Measurements from ENCODE around the gene TGM2.
"Not testable (repeated sequence)": the region's sequence is repeated elsewhere in the genome, so short reads cannot be mapped to it uniquely, and the experiment has no call there.

TGM2 gene

DNA sequence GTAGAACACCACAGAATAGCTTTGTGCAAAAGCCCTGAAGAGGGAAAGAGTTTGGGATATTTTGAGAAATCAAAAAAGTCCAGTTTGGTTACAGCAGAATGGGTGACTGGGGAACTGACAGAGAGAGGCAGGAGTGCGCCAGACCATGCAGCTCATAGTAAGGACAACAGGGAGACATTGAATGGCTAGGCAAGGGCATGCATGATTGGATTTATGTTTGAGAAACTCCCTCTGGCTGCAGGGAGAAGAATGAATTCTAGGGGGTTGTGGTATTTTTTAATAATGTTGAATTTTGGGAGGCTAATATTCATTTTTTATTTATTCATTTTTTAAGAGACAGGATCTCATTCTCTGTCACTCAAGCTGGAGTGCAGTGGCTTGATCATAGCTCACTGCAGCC is 49.9 kb downstream of the TGM2 start:
- no peak for DNase-seq (ENCODE audit: low read depth in 2 of 2)

DNA sequence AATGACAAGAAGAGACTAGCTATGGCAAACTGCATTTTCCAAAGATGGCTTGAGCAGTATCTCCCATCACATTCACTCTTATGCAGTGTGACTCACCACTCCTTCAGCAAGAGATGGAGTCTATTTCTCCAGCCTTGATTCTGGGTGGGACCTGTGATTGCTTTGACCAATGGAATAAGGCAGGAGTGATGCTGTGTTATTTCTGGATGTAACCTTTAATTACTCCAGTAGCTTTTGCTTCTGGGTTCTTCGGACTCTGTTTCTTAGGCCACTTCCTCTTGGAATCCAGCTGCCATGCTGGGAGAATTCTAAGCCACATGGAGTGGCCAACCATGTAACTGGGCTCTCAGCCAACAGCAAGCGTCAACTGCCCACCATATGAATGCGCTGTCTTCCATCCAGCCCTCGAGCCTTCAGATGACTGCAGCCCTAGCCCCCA is 50.7 kb downstream of the TGM2 start:
- DNase-seq (ENCODE audit: low read depth in 2 of 2), result no peak

DNA sequence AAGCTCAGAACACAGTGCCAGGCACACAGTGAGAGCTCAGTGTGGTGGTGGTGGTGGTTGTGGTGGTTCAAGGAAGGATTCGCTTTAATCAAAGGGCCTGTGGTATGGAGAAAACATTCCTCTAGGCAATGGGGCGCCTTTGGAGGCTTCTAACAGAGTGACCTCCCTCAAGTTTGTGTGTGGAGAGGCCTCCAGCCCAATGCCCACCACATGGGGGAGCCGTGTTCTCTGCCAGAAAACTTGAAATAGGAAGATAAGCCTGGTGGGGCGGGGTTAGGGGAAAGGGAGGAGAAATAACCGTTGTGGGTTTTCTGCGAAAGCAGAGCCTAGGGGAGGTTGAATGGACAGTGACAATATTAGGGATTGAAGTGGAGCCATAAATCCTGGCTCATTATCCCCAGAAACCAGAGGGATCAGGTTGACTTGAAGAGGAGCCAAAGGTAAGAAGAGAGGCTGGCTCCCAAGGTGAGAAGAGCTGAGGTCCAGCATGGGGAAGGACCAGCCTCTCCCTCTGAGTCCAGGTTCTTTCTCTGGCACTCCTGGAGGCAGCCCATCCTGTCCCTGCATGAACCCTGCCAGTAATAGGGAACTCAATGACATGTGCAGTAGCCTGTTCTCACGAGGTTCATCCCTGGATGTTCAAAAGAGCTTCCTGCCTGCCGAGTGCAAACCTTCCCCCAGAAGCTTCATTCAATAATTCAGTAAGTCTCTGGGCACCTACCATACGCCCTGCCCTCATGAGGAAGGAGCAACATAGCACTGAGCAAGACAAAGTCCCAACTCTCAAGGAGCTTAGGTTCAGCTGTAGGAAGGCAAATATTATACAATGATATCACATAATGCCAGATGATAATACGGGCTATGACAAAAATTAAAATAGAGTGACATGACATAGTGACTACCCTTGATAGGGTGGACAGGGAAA is 51.4 kb downstream of the TGM2 start:
- no peak for DNase-seq (ENCODE audit: low read depth in 2 of 2)

DNA sequence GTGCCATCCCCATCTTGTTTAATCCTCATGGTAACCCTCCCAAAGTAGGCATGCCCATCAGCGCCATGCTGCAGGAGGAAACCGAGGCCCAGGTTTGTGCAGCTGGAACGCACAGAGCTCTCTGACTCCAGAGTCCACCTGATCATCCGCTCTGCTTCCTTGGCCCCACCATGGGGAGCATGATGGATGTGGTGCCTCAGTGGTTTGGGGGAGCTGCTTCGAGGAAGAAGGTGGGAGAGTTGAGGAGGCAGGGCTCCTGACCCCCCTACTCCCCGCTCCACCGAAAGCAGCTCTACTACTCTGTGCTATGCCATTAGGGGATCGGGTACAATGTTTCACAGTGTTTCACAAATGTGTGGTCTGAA is 52.2 kb downstream of the TGM2 start:
- DNase-seq (ENCODE audit: low read depth in 2 of 2), result no peak

DNA sequence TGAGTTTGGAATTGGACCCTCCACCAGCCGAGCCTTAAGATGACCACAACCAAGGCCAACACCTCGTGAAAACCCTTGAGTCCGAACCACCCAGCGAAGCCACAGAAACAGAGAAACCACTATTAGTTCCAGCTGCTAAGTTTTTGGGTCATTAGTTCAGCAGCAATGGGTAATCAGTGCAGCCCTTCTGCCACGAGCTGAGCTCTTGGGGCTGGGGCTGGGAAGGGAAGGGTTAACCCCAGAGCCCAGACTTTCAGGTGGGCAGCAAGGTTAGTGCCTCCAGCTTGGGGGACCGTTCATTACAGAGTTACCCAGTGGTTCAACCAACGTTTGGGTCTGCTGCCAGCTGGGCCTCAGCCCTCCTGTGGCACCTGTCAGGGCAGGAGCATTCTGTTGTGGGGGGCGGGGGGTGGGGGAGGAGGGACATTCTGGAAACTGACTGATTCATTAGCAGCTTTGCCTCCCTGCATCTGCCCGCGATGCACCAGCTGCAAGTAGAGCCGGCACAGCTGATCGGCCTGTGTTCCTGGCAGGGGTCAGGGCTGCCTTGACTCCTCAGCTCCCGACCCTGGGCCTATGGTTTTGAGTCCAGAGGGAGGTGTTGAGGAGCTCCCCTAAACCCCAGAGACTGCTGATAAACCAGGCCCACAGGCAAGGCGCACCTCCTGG is 52.7 kb downstream of the TGM2 start:
- DNase-seq (ENCODE audit: low read depth in 2 of 2), result no peak

DNA sequence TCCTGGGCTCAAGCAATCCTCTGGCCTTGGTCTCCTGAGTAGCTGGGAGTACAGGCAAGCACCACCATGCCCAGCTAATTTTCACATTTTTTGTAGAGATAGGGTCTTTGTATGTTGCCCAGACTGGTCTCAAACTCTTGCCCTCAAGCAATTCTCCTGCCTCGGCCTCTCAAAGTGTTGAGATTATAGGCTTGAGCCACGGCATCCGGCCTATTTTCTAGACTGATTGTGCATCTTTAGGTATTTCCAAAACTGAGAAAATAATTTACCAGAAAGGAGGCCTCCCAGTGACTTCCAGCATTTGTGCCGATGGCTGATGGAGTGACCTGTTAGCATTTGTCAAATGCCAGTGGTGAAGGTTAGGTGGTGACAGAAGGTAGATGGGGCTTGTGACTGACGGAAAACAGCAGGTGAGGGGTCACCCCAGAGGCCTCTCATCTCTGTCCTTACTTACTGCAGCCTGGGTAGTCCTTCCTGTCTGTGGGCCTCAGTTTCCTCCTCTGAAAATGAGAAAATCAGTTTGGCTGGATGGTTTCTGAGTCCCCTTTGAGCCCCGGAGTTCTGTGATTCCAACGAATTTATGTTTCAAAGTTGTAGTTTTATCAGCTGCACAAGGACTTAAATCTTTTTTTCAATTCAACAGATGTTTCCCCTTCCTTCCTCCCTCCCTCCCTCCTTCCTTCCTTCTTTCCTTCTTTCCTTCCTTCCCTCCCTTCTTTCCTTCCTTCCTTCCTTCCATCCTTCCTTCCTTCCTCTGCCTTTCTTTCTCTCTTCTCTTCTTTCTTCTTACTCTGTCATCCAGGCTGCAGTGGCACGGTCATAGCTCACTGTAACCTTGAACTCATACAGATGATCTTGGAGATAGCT is 53.5 kb downstream of the TGM2 start:
- DNase-seq (ENCODE audit: low read depth in 2 of 2), result no peak

DNA sequence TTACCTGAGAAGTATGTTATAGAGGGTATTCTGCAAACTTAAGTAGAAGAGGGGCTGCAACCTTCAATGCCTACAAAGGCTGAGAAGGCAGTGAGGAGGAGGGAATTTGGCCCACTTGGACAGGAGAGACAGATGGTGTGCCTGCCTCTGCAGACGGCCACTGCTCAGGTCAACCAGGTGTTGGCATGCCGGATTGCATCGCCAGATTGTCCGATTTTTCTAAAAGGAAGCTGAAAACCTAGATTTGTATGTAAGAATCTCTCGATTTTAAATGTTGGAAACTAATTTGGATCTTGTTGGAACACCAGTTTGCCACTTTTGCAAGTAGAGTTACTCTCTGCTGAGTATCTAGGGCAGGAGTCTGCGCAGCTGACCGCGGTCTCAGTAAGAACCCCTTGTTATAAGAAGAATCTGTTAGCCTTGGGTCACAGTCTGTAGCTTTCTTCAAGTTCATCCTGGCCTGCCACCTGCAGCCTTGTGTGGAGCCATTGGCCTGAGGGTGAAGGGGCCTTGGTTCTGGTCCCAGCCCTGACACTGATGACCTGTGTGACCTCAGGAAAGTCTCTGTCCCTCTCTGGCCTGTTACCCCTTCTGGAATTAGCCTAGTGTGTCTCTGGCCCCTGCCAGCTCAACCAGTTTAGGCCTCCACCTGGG is 54.4 kb downstream of the TGM2 start:
- no peak for DNase-seq (ENCODE audit: low read depth in 2 of 2)

DNA sequence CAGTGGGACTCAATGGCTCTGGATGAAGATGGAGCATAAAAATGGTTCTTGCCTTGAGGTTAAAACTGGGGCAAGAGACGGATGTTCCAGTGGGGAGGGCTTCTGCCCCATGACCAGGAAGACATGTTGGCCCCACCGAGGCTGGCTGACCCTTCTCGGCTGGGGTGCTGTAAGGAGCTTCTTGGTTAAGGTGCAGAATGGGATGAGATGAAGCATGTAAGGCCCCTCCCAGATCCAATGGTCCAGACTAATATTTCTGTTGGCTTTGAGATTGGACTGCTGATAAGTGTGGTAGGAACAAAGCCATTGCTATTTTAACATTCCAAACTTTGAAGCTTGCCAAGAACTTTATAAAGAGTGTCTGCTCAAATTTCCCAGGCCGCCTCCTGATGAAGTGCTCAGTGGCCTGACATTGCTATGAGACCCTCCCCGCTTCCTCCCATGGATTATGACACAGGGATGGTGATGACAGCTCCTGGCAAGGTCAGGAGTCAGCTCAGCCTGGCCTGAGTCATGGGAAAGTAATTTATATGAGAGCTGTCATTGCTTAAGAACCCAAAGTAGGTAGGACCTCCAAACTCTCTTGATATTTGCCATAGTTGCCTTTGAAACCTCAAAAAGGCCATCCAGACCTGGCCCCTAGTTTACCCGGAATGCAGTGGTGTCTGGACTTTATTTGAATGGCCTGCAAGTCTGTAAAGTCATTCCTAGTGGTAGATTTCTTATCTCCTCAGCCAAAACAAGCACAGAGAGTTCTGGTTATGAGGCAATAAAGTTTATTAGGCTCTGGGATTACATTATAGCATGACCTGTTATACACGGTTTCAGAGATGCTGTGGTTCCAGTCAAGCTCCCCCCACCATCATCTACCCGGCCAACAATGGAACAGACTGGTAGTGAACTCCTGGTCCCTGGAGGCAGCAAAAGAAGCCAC is 55.2 kb downstream of the TGM2 start:
- no peak for DNase-seq (ENCODE audit: low read depth in 2 of 2)

DNA sequence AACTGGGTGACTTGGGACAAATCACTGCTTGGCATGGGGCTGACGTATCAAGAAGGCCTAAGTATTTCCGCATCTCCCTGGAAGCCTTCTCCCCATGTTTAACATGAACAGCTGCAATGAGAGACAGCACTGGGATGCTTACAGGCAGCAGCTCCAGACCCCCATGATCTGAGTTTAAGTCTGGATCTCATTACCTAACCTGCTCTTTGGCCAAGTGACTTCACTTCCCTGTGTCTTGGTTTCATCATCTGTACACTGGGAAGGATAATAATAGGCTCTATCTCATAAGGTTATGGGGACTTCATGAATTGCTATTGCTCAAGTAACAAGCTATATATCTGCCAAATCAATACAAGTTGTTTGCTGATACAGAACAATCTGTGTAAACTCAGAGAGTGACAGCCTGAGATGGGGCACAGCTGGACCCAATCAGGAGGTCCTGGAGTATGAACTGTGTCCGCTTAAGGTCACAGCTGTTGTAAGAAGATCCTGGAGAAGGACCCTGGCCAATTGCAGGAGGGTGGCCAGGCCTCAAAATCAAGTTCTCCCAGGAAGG is 56.0 kb downstream of the TGM2 start:
- no peak for DNase-seq (ENCODE audit: low read depth in 2 of 2)

DNA sequence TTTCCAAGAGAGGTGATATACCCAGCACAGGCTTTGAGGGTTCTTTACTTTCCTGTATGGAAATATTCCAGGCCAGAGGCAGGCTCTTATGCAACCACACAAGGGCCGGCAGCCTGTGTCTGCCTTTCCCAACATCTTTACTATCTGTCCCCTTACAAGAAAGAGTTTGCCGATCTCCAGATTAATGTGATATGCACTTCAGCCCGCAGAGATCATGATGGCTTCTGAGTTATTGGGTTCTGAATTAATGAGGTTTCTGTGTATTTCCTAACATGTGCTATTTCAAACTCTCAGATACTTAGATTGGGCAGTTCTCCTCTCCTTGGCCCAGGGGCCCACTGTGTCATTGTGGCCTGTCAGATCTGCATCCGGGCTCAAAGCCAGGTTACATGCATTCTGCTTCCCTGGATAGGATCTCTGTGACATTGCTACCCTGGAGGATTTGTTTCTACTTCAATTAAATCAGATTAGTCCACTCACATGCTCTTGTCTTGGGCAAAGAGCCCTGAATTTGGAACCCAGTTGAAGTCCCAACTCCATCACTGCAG is 56.6 kb downstream of the TGM2 start:
- DNase-seq (ENCODE audit: low read depth in 2 of 2), result no peak

DNA sequence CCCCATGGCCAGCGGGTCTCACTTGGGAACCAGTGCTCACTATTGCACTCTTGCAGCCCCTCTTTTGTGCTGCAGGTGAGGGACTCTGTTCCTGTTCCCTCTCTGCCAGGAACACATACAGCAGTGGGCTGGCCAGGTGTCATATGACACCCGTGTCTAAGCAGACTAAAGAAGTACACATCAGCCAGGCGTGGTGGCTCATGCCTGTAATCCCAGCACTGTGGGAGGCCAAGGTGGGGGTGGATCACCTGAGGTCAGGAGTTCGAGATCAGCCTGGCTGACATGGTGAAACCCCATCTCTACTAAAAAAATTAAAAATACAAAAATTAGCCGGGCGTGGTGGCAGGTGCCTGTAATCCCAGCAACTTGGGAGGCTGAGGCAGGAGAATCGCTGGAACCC is 57.2 kb downstream of the TGM2 start:
- not testable (repeated sequence) for DNase-seq (ENCODE audit: low read depth in 2 of 2)

DNA sequence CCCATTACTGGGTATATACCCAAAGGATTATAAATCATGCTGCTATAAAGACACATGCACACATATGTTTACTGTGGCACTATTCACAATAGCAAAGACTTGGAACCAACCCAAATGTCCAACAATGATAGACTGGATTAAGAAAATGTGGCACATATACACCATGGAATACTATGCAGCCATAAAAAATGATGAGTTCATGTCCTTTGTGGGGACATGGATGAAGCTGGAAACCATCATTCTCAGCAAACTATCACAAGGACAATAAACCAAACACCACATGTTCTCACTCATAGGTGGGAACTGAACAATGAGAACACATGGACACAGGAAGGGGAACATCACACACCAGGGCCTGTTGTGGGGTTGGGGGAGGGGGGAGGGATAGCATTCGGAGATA is 57.7 kb downstream of the TGM2 start:
- DNase-seq (ENCODE audit: low read depth in 2 of 2), result not testable (repeated sequence)

DNA sequence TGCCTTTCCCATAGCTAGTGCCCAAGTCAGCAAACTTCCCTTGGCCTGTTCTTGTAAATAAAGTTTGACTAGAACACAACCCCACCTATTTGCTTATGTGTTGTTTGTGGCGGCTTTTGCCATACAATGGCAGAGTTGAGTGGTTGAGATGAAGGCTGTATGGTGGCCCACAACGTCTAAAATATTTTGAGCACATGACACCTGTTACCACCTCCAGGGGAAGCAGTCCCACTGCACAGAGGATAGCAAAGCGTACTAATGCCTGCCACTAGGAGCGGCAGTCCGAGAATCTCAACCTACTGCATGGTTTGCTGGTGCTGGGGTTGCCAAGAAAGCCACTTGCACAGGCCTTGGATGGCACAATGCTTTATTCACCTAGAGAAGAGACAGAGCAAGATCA is 58.6 kb downstream of the TGM2 start:
- DNase-seq (ENCODE audit: low read depth in 2 of 2), result no peak

DNA sequence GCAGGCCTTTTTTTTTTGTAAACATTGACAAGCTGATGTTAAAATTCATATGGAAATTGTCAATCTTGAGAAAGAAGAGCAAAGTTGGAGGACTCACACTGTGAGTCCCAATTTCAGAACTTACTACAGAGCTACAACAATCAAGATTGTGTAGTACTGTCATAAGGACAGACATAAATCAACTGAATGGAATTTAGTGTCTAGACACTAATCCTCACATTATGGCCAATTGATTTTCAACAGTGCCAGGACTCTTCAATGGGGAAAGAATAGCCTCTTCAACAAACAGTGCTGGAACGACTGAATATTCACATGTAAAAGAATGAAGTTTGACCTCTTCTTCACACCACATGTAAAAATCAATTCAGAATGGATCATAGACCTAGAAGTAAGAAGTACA is 60.8 kb downstream of the TGM2 start:
- DNase-seq (ENCODE audit: low read depth in 2 of 2), result no peak

DNA sequence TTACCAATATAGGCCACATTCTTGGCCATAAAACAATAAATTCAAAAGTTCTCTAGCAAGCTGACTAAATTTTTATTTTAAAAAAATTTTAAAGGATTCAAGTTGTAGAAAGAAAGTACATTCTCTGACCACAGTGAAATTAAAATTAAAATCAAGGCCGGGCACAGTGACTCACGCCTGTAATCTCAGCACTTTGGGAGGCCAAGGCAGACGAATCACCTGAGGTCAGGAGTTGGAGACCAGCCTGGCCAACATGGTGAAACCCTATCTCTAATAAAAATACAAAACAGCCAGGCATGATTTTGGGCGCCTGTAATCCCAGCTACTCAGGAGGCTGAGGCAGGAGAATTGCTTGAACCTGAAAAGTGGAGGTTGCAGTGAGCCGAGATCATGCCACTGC is 62.9 kb downstream of the TGM2 start:
- DNase-seq (ENCODE audit: low read depth in 2 of 2), result not testable (repeated sequence)

DNA sequence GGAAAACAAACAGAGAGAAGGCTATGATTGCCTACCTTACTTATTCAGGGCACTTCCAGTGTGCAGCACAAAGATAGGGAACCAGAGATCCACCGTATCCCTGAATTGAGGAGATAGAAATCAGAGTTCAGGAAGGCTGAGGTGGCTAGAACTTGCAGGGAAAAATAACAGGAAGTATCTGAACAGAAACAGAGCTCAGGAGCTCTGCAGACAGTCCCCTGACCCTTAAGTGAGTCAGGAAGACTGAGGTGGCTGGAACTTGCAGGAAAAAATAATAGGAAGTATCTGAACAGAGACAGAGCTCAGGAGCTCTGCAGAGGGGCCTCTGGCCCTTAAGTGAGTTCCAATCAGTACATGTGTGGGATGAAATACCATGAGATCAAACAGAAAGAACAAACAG is 66.1 kb downstream of the TGM2 start:
- no peak for DNase-seq (ENCODE audit: low read depth in 2 of 2)

DNA sequence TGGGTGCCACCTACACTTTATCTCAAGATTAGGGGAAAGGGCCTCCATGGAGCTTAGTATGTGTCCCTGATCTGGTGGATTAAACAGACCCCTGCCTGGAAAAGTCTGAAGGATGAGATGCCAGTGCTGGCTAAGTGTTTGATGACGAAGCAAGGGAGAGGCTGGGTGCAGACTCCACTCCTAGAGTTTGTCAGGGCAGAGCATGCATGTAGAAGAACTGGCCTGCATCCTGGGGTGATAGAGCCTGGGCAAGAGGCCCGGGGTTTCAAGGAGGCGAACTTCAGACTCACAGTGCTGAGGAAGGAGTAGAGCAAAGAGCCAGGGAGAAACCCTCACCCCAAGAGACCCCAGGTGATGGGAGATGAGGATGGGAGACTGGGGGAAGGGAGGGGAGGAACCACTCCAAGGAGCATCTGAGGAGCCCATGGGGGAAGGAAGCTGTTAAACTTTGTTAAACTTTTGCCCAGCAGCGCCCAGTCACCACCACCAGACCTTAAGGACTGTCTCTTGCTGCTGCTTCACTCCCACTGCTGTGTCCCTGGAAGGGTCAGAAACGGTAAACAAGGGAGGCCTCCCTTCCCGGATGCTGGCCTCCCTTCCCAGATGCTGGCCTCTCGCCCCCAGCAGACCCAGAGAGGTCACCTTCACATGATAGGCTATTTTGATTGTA is 69.9 kb downstream of the TGM2 start:
- no peak for DNase-seq (ENCODE audit: low read depth in 2 of 2)

DNA sequence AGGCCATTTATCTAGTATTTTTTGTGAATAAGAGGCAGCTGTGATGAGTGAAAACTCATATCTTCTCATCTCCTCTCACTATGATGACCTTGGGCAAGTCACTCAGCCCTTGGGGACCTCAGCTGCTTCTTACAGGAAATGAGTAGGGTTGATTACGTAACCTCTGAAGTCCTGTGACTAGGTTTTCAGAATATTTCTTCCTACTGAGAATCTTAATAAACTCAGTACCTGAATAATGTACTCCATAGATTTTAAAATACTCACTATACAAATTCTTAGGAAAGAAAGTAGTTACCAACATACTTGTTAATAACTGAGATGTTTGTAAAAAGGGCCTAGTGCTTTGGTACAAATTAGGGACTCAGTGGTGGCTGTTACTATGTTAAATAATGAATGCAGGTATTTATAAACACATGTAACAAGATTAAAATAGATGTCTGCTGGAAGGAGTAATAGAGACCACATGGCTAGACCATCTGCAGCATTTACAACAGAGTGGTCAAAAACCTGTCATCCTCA is 70.6 kb downstream of the TGM2 start:
- no peak for DNase-seq (ENCODE audit: low read depth in 2 of 2)

DNA sequence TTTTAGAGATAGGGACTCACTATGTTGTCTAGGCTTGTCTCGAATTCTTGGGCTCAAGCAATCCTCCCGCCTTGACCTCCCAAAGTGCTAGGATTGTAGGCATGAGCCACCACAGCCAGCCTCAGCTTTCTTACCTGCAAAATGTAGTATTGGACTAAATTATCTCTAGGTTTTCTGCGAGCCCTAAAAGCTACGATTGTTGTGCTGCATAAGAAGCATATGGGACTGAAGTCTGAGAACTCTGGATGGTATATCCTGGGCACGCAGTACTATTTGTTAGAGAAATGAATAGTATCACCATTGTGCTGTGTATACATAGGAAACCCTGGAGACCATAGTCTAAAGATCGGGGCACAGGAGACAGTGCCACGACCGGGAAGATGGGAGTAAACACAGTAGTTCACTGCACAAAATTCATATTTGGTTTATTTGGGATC is 71.4 kb downstream of the TGM2 start:
- DNase-seq (ENCODE audit: low read depth in 2 of 2), result no peak
